Fibroblast of lung (primary cell): ENCODE measurements around the gene MAPKBP1.

Experiments used
- EZH2 ChIP-seq: IDR thresholded peaks from 2 replicates; pipeline ENCODE4 v1.5.1; 2012; ENCODE audit warnings: low read length, control low read depth, mild to moderate bottlenecking; ENCODE audit errors: missing control alignments
- TF ChIP-seq, protein P1 (sequence below), 2 donors: IDR thresholded peaks in 1 of 2; conservative IDR thresholded peaks in 1 of 2; 1 replicate in 1 of 2; 2 replicates in 1 of 2; pipeline ENCODE4 v1.5.1; 2011 to 2012; ENCODE audit warnings: low read length in 2 of 2, control low read depth in 1 of 2, inconsistent platforms in 1 of 2, low read depth in 1 of 2, mild to moderate bottlenecking in 1 of 2

DNA sequence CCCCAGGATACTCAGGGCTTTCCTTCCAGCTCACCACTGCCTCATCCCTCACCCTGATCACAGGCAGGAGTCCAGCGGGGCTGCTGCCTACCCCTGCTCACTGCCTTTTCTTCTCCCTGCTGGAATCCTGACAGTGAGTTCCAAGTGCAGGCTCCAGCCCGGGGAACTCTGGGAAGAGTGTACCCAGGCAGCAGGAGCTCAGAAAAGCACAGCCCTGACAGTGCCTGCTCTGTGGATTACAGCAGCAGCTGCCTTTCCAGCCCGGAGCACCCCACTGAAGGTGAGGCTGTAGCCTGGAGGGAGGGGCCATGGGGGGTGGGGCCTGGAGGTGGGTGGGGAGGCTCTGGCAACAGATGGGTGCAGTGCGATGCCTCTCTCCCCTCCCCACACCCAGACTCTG lies 47.5 kb downstream of the MAPKBP1 start:
- TF ChIP-seq, protein P1, sequence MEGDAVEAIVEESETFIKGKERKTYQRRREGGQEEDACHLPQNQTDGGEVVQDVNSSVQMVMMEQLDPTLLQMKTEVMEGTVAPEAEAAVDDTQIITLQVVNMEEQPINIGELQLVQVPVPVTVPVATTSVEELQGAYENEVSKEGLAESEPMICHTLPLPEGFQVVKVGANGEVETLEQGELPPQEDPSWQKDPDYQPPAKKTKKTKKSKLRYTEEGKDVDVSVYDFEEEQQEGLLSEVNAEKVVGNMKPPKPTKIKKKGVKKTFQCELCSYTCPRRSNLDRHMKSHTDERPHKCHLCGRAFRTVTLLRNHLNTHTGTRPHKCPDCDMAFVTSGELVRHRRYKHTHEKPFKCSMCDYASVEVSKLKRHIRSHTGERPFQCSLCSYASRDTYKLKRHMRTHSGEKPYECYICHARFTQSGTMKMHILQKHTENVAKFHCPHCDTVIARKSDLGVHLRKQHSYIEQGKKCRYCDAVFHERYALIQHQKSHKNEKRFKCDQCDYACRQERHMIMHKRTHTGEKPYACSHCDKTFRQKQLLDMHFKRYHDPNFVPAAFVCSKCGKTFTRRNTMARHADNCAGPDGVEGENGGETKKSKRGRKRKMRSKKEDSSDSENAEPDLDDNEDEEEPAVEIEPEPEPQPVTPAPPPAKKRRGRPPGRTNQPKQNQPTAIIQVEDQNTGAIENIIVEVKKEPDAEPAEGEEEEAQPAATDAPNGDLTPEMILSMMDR (conservative IDR thresholded peaks at IDR 0.05 in 1 of 2, IDR thresholded peaks at IDR 0.05 in 1 of 2; ENCODE audit: low read depth in 1 of 2, low read length in 2 of 2) = no peak
- no peak for TF ChIP-seq EZH2
